Measurements from ENCODE around the gene CD101. TPM values are rescaled to one million over a fixed set of nuclear protein-coding genes. Genes with fewer than 3 reads are reported as not detected.

CD101 gene
- total RNA-seq, 1 experiment from 2014 or later, result 0.86 TPM

- Mint-ChIP-seq H3K36me3 (ENCODE audit: insufficient read depth, unreplicated experiment) (peaks cover 21% of the 10 kb centered on the region), H3K27ac (ENCODE audit: unreplicated experiment) (no peak overlapping the region), H3K4me3 (ENCODE audit: unreplicated experiment) (no peak overlapping the region), H3K9me3 (ENCODE audit: unreplicated experiment) (no peaks in the 10 kb centered on the region), H3K27me3 (ENCODE audit: insufficient read depth, unreplicated experiment) (no peaks in the 10 kb centered on the region), H3K4me1 (ENCODE audit: low read depth, unreplicated experiment) (no peaks in the 10 kb centered on the region)
- H3K9me3 ChIP-seq, result no peaks in the 10 kb centered on the region
- no peak for DNase-seq
- POLR2A ChIA-PET, result no interaction called here
- no TSS peak for BruUV-seq (replicated peaks)
- intact Hi-C loops (cut with micrococcal nuclease; ENCODE audit: unreplicated experiment), result no loop called here
- CTCF ChIA-PET, result no interaction called here
- H3K27me3 ChIP-seq (replicated peaks; ENCODE audit: control insufficient read depth, insufficient read depth, low read length), result no peaks in the 10 kb centered on the region
- H3K36me3 ChIP-seq (ENCODE audit: control insufficient read depth, insufficient read depth, low read length), result no peaks in the 10 kb centered on the region
- no peaks in the 10 kb centered on the region for H3K4me1 ChIP-seq
- no peak for TF ChIP-seq CTCF (IDR thresholded peaks at IDR 0.05; ENCODE audit: insufficient read depth in 1 of 2, low read depth in 1 of 2, low read length in 1 of 2, severe bottlenecking in 1 of 2, unreplicated experiment in 1 of 2)
- no peak overlapping the region for H3K4me3 ChIP-seq (ENCODE audit: low read depth, low read length)
These were observed 68.6 kb downstream of the CD101 start for GRCh38 chr1:117070124-117070523.

GRCh38 chr1:117076648-117077047 is 75.1 kb downstream of the CD101 start:
- peaks cover 41% of the 10 kb centered on the region for H3K36me3 Mint-ChIP-seq (ENCODE audit: insufficient read depth, unreplicated experiment)
- no TSS peak for BruUV-seq (replicated peaks)
- ChIA-PET POLR2A (no interaction called here), CTCF (no interaction called here)
- H3K27ac Mint-ChIP-seq (ENCODE audit: unreplicated experiment), result no peak overlapping the region
- no peak for DNase-seq
- TF ChIP-seq CTCF (IDR thresholded peaks at IDR 0.05; ENCODE audit: insufficient read depth in 1 of 2, low read depth in 1 of 2, low read length in 1 of 2, severe bottlenecking in 1 of 2, unreplicated experiment in 1 of 2), result no peak
- H3K27me3 ChIP-seq (replicated peaks; ENCODE audit: control insufficient read depth, insufficient read depth, low read length), result no peaks in the 10 kb centered on the region
- no peaks in the 10 kb centered on the region for H3K9me3 ChIP-seq
- no peak overlapping the region for H3K4me3 Mint-ChIP-seq (ENCODE audit: unreplicated experiment)
- H3K9me3 Mint-ChIP-seq (ENCODE audit: unreplicated experiment), result no peaks in the 10 kb centered on the region
- no peaks in the 10 kb centered on the region for H3K27me3 Mint-ChIP-seq (ENCODE audit: insufficient read depth, unreplicated experiment)
- H3K4me3 ChIP-seq (ENCODE audit: low read depth, low read length), result no peak overlapping the region
- H3K4me1 ChIP-seq, result no peaks in the 10 kb centered on the region
- intact Hi-C loops (cut with micrococcal nuclease; ENCODE audit: unreplicated experiment), result no loop called here
- no peaks in the 10 kb centered on the region for H3K36me3 ChIP-seq (ENCODE audit: control insufficient read depth, insufficient read depth, low read length)
- no peaks in the 10 kb centered on the region for H3K4me1 Mint-ChIP-seq (ENCODE audit: low read depth, unreplicated experiment)

- H3K4me1 ChIP-seq, result no peaks in the 10 kb centered on the region
- peaks cover 41% of the 10 kb centered on the region for H3K36me3 Mint-ChIP-seq (ENCODE audit: insufficient read depth, unreplicated experiment)
- no peaks in the 10 kb centered on the region for H3K4me1 Mint-ChIP-seq (ENCODE audit: low read depth, unreplicated experiment)
- H3K27ac Mint-ChIP-seq (ENCODE audit: unreplicated experiment), result no peak overlapping the region
- H3K4me3 Mint-ChIP-seq (ENCODE audit: unreplicated experiment), result no peak overlapping the region
- no peaks in the 10 kb centered on the region for H3K27me3 Mint-ChIP-seq (ENCODE audit: insufficient read depth, unreplicated experiment)
- H3K27me3 ChIP-seq (replicated peaks; ENCODE audit: control insufficient read depth, insufficient read depth, low read length), result no peaks in the 10 kb centered on the region
- TF ChIP-seq CTCF (IDR thresholded peaks at IDR 0.05; ENCODE audit: insufficient read depth in 1 of 2, low read depth in 1 of 2, low read length in 1 of 2, severe bottlenecking in 1 of 2, unreplicated experiment in 1 of 2), result no peak
- H3K9me3 ChIP-seq, result no peaks in the 10 kb centered on the region
- no TSS peak for BruUV-seq (replicated peaks)
- H3K4me3 ChIP-seq (ENCODE audit: low read depth, low read length), result no peak overlapping the region
- intact Hi-C loops (cut with micrococcal nuclease; ENCODE audit: unreplicated experiment), result no loop called here
- no peaks in the 10 kb centered on the region for H3K9me3 Mint-ChIP-seq (ENCODE audit: unreplicated experiment)
- H3K36me3 ChIP-seq (ENCODE audit: control insufficient read depth, insufficient read depth, low read length), result no peaks in the 10 kb centered on the region
- CTCF ChIA-PET, result no interaction called here
- no peak for DNase-seq
- POLR2A ChIA-PET, result no interaction called here
These were observed 75.7 kb downstream of the CD101 start for GRCh38 chr1:117077267-117077666.
